Cardiac fibroblast (primary cell): ENCODE data around the gene SGSM1.
"Not testable (repeated sequence)": the region's sequence is repeated elsewhere in the genome, so short reads cannot be mapped to it uniquely, and the experiment has no call there.

Source experiments
- DNase-seq, 2 donors: peaks; one replicate each; pipeline versions ENCODE4 v3.0.0 to v3.0.0-alpha.2; 2010; ENCODE audit warnings: low read depth in 2 of 2
- H3K4me3 ChIP-seq, 2 donors: replicated peaks in 1 of 2; 1 replicate in 1 of 2; 2 replicates in 1 of 2; pipeline ENCODE4 v1.5.1; 2011; ENCODE audit warnings: low read depth in 2 of 2, low read length in 2 of 2, mild to moderate bottlenecking in 2 of 2, moderate library complexity in 1 of 2
- CTCF ChIP-seq: IDR thresholded peaks from one replicate; pipeline ENCODE4 v1.5.1; 2011; ENCODE audit warnings: low read depth, mild to moderate bottlenecking, low read length, inconsistent platforms

SGSM1 gene

GRCh38 chr22:24837517-24837916, 31.5 kb downstream of the SGSM1 start:
- DNase-seq: peak; percentile 12 to 13
- TF ChIP-seq CTCF: peak; percentile 6
- H3K4me3 ChIP-seq: not testable (repeated sequence)

GRCh38 chr22:24841261-24841660, 35.2 kb downstream of the SGSM1 start:
- no peak for DNase-seq
- no peak overlapping the region for H3K4me3 ChIP-seq

GRCh38 chr22:24843048-24843447, 37.0 kb downstream of the SGSM1 start:
- DNase-seq: no peak
- H3K4me3 ChIP-seq: no peak overlapping the region
- TF ChIP-seq CTCF: no peak

More at GRCh38 chr22:24841261-24841660, 35.2 kb downstream of the SGSM1 start:
- TF ChIP-seq CTCF: no peak

- no peak overlapping the region for H3K4me3 ChIP-seq
- TF ChIP-seq CTCF: no peak
- DNase-seq: peak in 1 of 2 donors; percentile 31
These were observed 39.3 kb downstream of the SGSM1 start for GRCh38 chr22:24845041-24845898.

DNA sequence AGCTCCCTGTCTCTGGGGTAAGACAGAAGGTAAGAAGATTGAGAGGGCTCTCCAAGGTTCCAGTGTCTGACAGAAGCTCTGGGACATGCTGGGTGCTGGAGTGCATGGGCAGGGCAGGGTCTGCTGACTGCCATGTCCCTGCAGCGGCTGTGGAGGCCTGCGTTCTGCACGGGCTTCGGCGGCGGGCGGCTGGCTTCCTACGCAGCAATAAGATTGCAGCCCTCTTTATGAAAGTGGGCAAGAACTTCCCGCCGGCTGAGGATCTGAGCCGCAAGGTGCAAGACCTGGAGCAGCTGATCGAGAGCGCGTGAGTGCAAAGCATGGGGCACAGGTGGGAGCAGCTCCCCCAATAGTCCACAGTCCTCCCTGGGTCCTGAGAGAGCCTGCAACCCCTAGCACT, 41.5 kb downstream of the SGSM1 start:
- no peak for DNase-seq
- no peak for TF ChIP-seq CTCF
- no peak overlapping the region for H3K4me3 ChIP-seq

- no peak for DNase-seq
- TF ChIP-seq CTCF: no peak
- H3K4me3 ChIP-seq: no peak overlapping the region
These were observed 42.7 kb downstream of the SGSM1 start for GRCh38 chr22:24848559-24849168.
